Ishikawa (cell line): ENCODE measurements around the gene CACNA1A.

Experiments used
- CEBPB ChIP-seq: IDR thresholded peaks from 2 replicates; pipeline ENCODE4 v1.6.1; 2012
- CREB1 ChIP-seq: IDR thresholded peaks from 2 replicates; pipeline ENCODE4 v1.6.1; 2012; ENCODE audit warnings: low read depth
- EGR1 ChIP-seq: IDR thresholded peaks from 2 replicates; pipeline ENCODE4 v1.6.1; 2012
- EP300 ChIP-seq: IDR thresholded peaks from 2 replicates; pipeline ENCODE4 v1.6.1; 2012; ENCODE audit warnings: borderline replicate concordance
- FOXM1 ChIP-seq: IDR thresholded peaks from 2 replicates; pipeline ENCODE4 v1.6.1; 2012; ENCODE audit warnings: low read depth, borderline replicate concordance
- NFIC ChIP-seq: IDR thresholded peaks from 2 replicates; pipeline ENCODE4 v1.6.1; 2012
- RAD21 ChIP-seq: IDR thresholded peaks from 2 replicates; pipeline ENCODE4 v1.6.1; 2012; ENCODE audit warnings: low read depth
- REST ChIP-seq: IDR thresholded peaks from 2 replicates; pipeline ENCODE4 v1.6.1; 2012; ENCODE audit warnings: low read depth, mild to moderate bottlenecking
- TAF1 ChIP-seq: IDR thresholded peaks from 2 replicates; pipeline ENCODE4 v1.6.1; 2012; ENCODE audit warnings: low read depth, mild to moderate bottlenecking
- TCF12 ChIP-seq: IDR thresholded peaks from 2 replicates; pipeline ENCODE4 v1.6.1; 2012; ENCODE audit warnings: low read depth
- TEAD4 ChIP-seq: IDR thresholded peaks from 2 replicates; pipeline ENCODE4 v1.6.1; 2012
- USF1 ChIP-seq: IDR thresholded peaks from 2 replicates; pipeline ENCODE4 v1.6.1; 2012
- YY1 ChIP-seq: IDR thresholded peaks from 2 replicates; pipeline ENCODE4 v1.6.1; 2012; ENCODE audit warnings: low read depth
- ZBTB7A ChIP-seq: IDR thresholded peaks from 2 replicates; pipeline ENCODE4 v1.6.1; 2012; ENCODE audit warnings: low read depth
- TF ChIP-seq, protein P1 (sequence below): IDR thresholded peaks from 2 replicates; pipeline ENCODE4 v1.6.1; 2012

Gene CACNA1A

GRCh38 chr19:13506471-13506820, at the start of gene CACNA1A:
TSS of gene CACNA1A (minus strand) at chr19:13506479. CDS start at chr19:13506224, 255 bp downstream.
- TF ChIP-seq CEBPB: no peak
- no peak for TF ChIP-seq USF1
- TF ChIP-seq TEAD4: no peak
- TF ChIP-seq EGR1: no peak
- TF ChIP-seq FOXM1: no peak
- no peak for TF ChIP-seq CREB1
- TF ChIP-seq, protein P1, sequence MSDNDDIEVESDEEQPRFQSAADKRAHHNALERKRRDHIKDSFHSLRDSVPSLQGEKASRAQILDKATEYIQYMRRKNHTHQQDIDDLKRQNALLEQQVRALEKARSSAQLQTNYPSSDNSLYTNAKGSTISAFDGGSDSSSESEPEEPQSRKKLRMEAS: no peak
- no peak for TF ChIP-seq TCF12
- no peak for TF ChIP-seq REST
- no peak for TF ChIP-seq TAF1
- no peak for TF ChIP-seq EP300

DNA sequence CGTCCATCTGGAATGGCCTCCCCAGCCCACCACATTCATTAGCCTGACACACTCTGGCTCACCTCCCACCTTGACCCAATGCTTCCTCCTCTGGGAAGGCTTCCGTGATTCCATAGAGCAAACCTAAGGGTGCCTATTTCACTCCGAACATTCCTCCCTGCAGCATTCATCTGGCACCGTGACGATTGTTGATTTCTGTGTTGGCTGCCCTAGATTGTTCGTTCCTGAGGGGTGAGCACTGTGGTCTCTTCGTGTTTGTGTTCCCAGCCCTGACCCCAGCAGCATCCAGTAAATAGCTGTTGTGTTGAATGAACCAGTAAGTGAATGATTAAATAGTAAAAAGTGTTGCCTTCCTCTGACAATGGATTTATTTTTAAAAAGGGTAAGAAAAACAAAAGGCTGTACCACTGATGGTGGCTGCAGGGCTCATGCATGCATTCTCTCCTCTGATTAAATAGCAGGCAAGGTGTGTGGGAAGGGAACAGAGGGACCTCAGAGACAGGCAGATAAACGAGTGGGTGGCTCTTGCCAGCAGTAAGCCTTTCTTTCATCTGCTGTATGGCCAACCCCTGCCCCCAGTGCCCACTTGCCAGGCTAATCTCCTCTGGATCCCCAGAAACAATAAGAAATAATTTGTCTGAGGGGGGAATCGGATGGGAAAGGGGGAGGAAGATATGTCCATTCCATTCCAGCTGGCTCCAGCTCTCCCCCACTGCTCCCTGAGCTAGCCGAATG, 48.4 kb upstream of the CACNA1A start:
- TF ChIP-seq TCF12 (no peak), REST (no peak), CREB1 (no peak), EP300 (no peak), FOXM1 (no peak), CEBPB (no peak), YY1 (no peak), NFIC (no peak), RAD21 (no peak), EGR1 (no peak), ZBTB7A (no peak), USF1 (no peak), TAF1 (no peak), TEAD4 (no peak)
- TF ChIP-seq, protein P1: no peak

DNA sequence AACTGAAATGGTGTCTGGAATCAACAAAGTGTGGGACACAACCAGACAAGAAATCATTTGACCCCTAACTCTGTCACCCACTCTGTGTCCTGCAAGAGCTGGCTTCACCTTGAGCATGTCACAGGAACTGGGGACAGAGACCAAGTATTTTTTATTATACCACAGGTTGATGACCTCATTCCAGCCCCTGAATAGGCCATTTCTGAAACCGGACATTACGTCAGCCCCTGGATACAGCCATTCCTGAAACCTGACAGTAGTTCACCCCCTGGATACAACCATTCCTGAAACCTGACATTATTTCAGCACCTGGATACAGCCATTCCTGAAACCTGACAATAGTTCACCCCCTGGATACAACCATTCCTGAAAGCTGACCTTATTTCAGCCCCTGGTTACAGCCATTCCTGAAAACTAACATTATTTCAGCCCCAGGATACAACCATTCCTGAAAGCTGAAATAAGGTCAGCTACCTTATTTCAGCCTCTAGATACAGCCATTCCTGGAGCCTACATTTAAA, 47.7 kb upstream of the CACNA1A start:
- no peak for TF ChIP-seq USF1
- TF ChIP-seq, protein P1: no peak
- TF ChIP-seq TCF12: no peak
- TF ChIP-seq RAD21: no peak

GRCh38 chr19:13548131-13548530, 41.9 kb upstream of the CACNA1A start:
- no peak for TF ChIP-seq EP300
- TF ChIP-seq, protein P1: no peak
- no peak for TF ChIP-seq RAD21
- no peak for TF ChIP-seq NFIC

- TF ChIP-seq, protein P1: no peak
- TF ChIP-seq USF1 (no peak), YY1 (no peak), REST (no peak), CREB1 (no peak), TAF1 (no peak), CEBPB (no peak), FOXM1 (no peak), TCF12 (no peak), NFIC (no peak), EGR1 (no peak), TEAD4 (no peak), EP300 (no peak), RAD21 (no peak)
Measured at GRCh38 chr19:13547102-13547501, 40.8 kb upstream of the CACNA1A start.
